Liver (tissue), 9 donors: ENCODE data around the gene B9D2. TPM values are rescaled to one million over a fixed set of nuclear protein-coding genes. Genes with fewer than 3 reads are reported as not detected.
A peak's percentile ranks its signal among the peaks of the same experiment; 100 is the strongest.

ENCODE experiments used
- DNase-seq: peaks from one replicate; pipeline ENCODE4 v3.0.0-alpha.2; 2017; ENCODE audit warnings: low spot score
- H3K27ac ChIP-seq, 2 donors: one replicate each; pipeline ENCODE4 v1.7.0; 2013; ENCODE audit warnings: inconsistent platforms in 2 of 2, low read length in 2 of 2, control low read depth in 1 of 2, low read depth in 1 of 2, mild to moderate bottlenecking in 1 of 2
- H3K27me3 ChIP-seq, 4 donors: one replicate each; pipeline versions ENCODE4 v1.6.1 to v1.7.0; 2013; ENCODE audit warnings: low read length in 3 of 4, inconsistent platforms in 1 of 4, mild to moderate bottlenecking in 1 of 4, moderate library complexity in 1 of 4; ENCODE audit not compliant: control insufficient read depth in 4 of 4, insufficient read depth in 4 of 4
- H3K36me3 ChIP-seq, 4 donors: one replicate each; pipeline versions ENCODE4 v1.6.1 to v1.7.0; 2013; ENCODE audit warnings: low read length in 3 of 4, mild to moderate bottlenecking in 3 of 4, low read depth in 1 of 4, moderate library complexity in 1 of 4; ENCODE audit not compliant: control insufficient read depth in 4 of 4, insufficient read depth in 3 of 4
- H3K4me1 ChIP-seq, 4 donors: one replicate each; pipeline versions ENCODE4 v1.6.1 to v1.7.0; 2013; ENCODE audit warnings: low read length in 3 of 4, mild to moderate bottlenecking in 3 of 4, moderate library complexity in 1 of 4; ENCODE audit not compliant: control insufficient read depth in 4 of 4, insufficient read depth in 4 of 4
- H3K4me3 ChIP-seq, 3 donors: one replicate each; pipeline versions ENCODE4 v1.6.1 to v1.7.0; 2013; ENCODE audit warnings: low read length in 3 of 3, control low read depth in 1 of 3, low read depth in 1 of 3, mild to moderate bottlenecking in 1 of 3
- H3K9ac ChIP-seq, 2 donors: one replicate each; pipeline ENCODE4 v1.7.0; 2013; ENCODE audit warnings: low read length in 2 of 2, mild to moderate bottlenecking in 2 of 2, moderate library complexity in 2 of 2, control low read depth in 1 of 2, low read depth in 1 of 2
- H3K9me3 ChIP-seq, 4 donors: one replicate each; pipeline versions ENCODE4 v1.6.1 to v1.7.0; 2013; ENCODE audit warnings: low read length in 3 of 4; ENCODE audit not compliant: control insufficient read depth in 4 of 4
- EGR1 ChIP-seq, 2 donors: IDR thresholded peaks; 2 replicates each; pipeline ENCODE4 v1.6.1; 2016 to 2018; ENCODE audit warnings: antibody characterized with exemption in 2 of 2, low read depth in 2 of 2
- FOXA1 ChIP-seq: IDR thresholded peaks from 2 replicates; pipeline ENCODE4 v1.6.1; 2016; ENCODE audit warnings: antibody characterized with exemption
- FOXA2 ChIP-seq: IDR thresholded peaks from 2 replicates; pipeline ENCODE4 v1.6.1; 2016; ENCODE audit warnings: antibody characterized with exemption
- GABPA ChIP-seq, 2 donors: IDR thresholded peaks in 1 of 2; conservative IDR thresholded peaks in 1 of 2; 2 replicates each; pipeline ENCODE4 v1.6.1; 2016; ENCODE audit warnings: antibody characterized with exemption in 2 of 2, mild to moderate bottlenecking in 1 of 2, moderate library complexity in 1 of 2
- HNF4A ChIP-seq, 2 donors: conservative IDR thresholded peaks; 2 replicates each; pipeline ENCODE4 v1.6.1; 2016; ENCODE audit warnings: antibody characterized with exemption in 2 of 2, mild to moderate bottlenecking in 2 of 2
- HNF4G ChIP-seq: IDR thresholded peaks from 2 replicates; pipeline ENCODE4 v1.6.1; 2016; ENCODE audit warnings: antibody characterized with exemption
- JUND ChIP-seq, 2 donors: IDR thresholded peaks; 2 replicates each; pipeline ENCODE4 v1.6.1; 2016; ENCODE audit warnings: antibody characterized with exemption in 2 of 2
- NR2F2 ChIP-seq: IDR thresholded peaks from 2 replicates; pipeline ENCODE4 v1.6.1; 2016; ENCODE audit warnings: antibody characterized with exemption
- RAD21 ChIP-seq, 2 donors: IDR thresholded peaks; 2 replicates each; pipeline ENCODE4 v1.6.1; 2016; ENCODE audit warnings: antibody characterized with exemption in 2 of 2, mild to moderate bottlenecking in 2 of 2
- RXRA ChIP-seq, 2 donors: IDR thresholded peaks; 2 replicates each; pipeline ENCODE4 v1.6.1; 2017 to 2018; ENCODE audit warnings: antibody characterized with exemption in 2 of 2, mild to moderate bottlenecking in 1 of 2
- SP1 ChIP-seq: IDR thresholded peaks from 2 replicates; pipeline ENCODE4 v1.6.1; 2018; ENCODE audit warnings: antibody characterized with exemption, mild to moderate bottlenecking
- TAF1 ChIP-seq: conservative IDR thresholded peaks from 2 replicates; pipeline ENCODE4 v1.6.1; 2016; ENCODE audit warnings: antibody characterized with exemption, mild to moderate bottlenecking
- YY1 ChIP-seq: IDR thresholded peaks from 2 replicates; pipeline ENCODE4 v1.6.1; 2016; ENCODE audit warnings: antibody characterized with exemption, mild to moderate bottlenecking
- WGBS: extraction: QIAGEN DNeasy Blood & Tissue Kit; methylation state at CpG from one replicate; pipeline ENCODE4 v1.1.7; 2013; 5-methylcytosine and 5-hydroxymethylcytosine counted together
- polyA plus RNA-seq, 2 donors: library from polyadenylated mRNA; stranded (reverse) in 1 of 2; unstranded in 1 of 2; fragments of 200-250 nt in 1 of 2; fragments of >200 nt in 1 of 2; fragmentation: Nextera tagmentation in 1 of 2; extraction: Ambion mirVana in 1 of 2; gene quantifications; one replicate each; pipeline versions ENCODE4 v1.2.1 to v1.2.3, GENCODE V29; 2013 to 2015
- total RNA-seq, 2 donors: library from RNA; depleted of rRNA; stranded (reverse); fragments of >200 nt; gene quantifications; one replicate each; pipeline ENCODE4 v1.2.3, GENCODE V29; 2014
- TF ChIP-seq, protein P1 (sequence below): IDR thresholded peaks from 2 replicates; pipeline ENCODE4 v1.6.1; 2016; ENCODE audit warnings: antibody characterized with exemption
- TF ChIP-seq, protein P2 (sequence below): fragments of 150-350 bp; IDR thresholded peaks from 2 replicates; pipeline ENCODE4 v1.5.1; 2017; ENCODE audit warnings: improper control_type of control experiment, low read depth, low read length; ENCODE audit not compliant: missing input control
- TF ChIP-seq, protein P3 (sequence below): IDR thresholded peaks from 2 replicates; pipeline ENCODE4 v1.6.1; 2016; ENCODE audit warnings: antibody characterized with exemption
- TF ChIP-seq, protein P4 (sequence below): IDR thresholded peaks from 2 replicates; pipeline ENCODE4 v1.6.1; 2016; ENCODE audit warnings: antibody characterized with exemption, mild to moderate bottlenecking
- TF ChIP-seq, protein P5 (sequence below): IDR thresholded peaks from 2 replicates; pipeline ENCODE4 v1.6.1; 2016; ENCODE audit warnings: antibody characterized with exemption
- donor health status: healthy.
- donor health status: healthy.
- donor health status: healthy.
- donor health status: healthy.
- donor health status: healthy.

B9D2 gene
- total and polyA plus RNA-seq, 4 donors: 2.4 to 3.7 (median 3.0) TPM

DNA sequence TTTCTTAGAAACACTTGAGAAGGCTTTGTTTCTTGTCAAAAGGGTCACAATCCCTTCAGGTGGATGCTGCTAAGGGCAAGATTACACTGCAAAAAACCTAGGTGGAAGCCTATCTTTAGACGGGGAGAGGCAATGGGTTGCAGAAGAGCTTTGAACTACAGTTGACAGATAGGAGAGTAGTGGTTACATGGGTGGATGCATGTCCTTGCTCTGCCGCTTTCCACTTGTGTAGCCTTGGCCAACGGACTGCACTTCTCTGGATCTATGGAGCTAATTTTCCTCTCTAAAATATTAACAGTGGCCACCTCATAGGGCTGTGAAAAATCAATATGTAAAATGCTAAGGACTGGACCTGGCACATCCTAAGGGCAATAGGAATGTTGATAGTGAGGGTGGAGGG, 34.6 kb upstream of the B9D2 start:
- H3K9ac ChIP-seq: peak overlapping the region; percentile 67 to 98
- TF ChIP-seq NR2F2: no peak
- no peaks in the 10 kb centered on the region for H3K9me3 ChIP-seq
- no peak overlapping the region for H3K27ac ChIP-seq
- peak overlapping the region; percentile 70 to 99 (median 84) for H3K4me3 ChIP-seq
- WGBS: 34% methylated on average over 3 of the region's 3 CpGs
- peaks cover 2 to 34% (median 17%) of the 10 kb centered on the region in 4 donors for H3K4me1 ChIP-seq
- peaks cover 0 to 4% (median 0%) of the 10 kb centered on the region in 4 donors for H3K36me3 ChIP-seq
- no peaks in the 10 kb centered on the region for H3K27me3 ChIP-seq
- no peak for DNase-seq

DNA sequence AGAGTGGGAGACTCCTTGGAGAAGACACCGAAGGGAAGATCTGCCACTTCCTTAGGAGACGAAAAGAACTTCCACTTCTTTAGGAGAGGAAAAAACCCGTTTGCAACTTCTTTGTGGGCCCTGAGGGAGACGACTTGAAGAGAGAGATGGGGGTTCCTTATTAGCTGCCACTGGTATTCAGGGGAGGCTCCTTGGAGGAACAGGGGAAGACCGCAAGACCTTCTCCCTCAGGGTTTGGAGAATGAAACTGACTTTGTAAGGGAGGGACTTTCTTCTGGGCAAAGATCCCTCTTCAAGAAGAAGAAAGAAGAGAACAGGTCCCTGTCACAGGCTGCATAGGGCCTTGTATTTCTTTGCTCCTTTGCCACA, 34.1 kb upstream of the B9D2 start:
- Histone ChIP-seq H3K36me3 (peaks cover 0 to 1% (median 0%) of the 10 kb centered on the region in 4 donors), H3K9ac (peak overlapping the region; percentile 94 to 98), H3K4me1 (peaks cover 2 to 28% (median 16%) of the 10 kb centered on the region in 4 donors), H3K4me3 (peak overlapping the region; percentile 70 to 99 (median 84)), H3K27ac (peak overlapping the region; percentile 92 to 98), H3K27me3 (no peaks in the 10 kb centered on the region), H3K9me3 (no peaks in the 10 kb centered on the region)
- TF ChIP-seq EGR1 (IDR thresholded peaks at IDR 0.05; ENCODE audit: low read depth in 2 of 2): no peak
- no peak for TF ChIP-seq SP1
- no peak for TF ChIP-seq HNF4G
- no peak for TF ChIP-seq RXRA (IDR thresholded peaks at IDR 0.05)
- no peak for TF ChIP-seq FOXA2
- TF ChIP-seq RAD21 (IDR thresholded peaks at IDR 0.05): no peak
- TF ChIP-seq HNF4A (conservative IDR thresholded peaks at IDR 0.05): no peak
- TF ChIP-seq, protein P1, sequence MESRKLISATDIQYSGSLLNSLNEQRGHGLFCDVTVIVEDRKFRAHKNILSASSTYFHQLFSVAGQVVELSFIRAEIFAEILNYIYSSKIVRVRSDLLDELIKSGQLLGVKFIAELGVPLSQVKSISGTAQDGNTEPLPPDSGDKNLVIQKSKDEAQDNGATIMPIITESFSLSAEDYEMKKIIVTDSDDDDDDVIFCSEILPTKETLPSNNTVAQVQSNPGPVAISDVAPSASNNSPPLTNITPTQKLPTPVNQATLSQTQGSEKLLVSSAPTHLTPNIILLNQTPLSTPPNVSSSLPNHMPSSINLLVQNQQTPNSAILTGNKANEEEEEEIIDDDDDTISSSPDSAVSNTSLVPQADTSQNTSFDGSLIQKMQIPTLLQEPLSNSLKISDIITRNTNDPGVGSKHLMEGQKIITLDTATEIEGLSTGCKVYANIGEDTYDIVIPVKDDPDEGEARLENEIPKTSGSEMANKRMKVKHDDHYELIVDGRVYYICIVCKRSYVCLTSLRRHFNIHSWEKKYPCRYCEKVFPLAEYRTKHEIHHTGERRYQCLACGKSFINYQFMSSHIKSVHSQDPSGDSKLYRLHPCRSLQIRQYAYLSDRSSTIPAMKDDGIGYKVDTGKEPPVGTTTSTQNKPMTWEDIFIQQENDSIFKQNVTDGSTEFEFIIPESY: no peak
- TF ChIP-seq, protein P2, sequence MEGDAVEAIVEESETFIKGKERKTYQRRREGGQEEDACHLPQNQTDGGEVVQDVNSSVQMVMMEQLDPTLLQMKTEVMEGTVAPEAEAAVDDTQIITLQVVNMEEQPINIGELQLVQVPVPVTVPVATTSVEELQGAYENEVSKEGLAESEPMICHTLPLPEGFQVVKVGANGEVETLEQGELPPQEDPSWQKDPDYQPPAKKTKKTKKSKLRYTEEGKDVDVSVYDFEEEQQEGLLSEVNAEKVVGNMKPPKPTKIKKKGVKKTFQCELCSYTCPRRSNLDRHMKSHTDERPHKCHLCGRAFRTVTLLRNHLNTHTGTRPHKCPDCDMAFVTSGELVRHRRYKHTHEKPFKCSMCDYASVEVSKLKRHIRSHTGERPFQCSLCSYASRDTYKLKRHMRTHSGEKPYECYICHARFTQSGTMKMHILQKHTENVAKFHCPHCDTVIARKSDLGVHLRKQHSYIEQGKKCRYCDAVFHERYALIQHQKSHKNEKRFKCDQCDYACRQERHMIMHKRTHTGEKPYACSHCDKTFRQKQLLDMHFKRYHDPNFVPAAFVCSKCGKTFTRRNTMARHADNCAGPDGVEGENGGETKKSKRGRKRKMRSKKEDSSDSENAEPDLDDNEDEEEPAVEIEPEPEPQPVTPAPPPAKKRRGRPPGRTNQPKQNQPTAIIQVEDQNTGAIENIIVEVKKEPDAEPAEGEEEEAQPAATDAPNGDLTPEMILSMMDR: no peak
- TF ChIP-seq, protein P3, sequence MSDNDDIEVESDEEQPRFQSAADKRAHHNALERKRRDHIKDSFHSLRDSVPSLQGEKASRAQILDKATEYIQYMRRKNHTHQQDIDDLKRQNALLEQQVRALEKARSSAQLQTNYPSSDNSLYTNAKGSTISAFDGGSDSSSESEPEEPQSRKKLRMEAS: no peak
- no peak for TF ChIP-seq NR2F2
- TF ChIP-seq GABPA (IDR thresholded peaks at IDR 0.05 in 1 of 2, conservative IDR thresholded peaks at IDR 0.05 in 1 of 2): no peak
- TF ChIP-seq, protein P4, sequence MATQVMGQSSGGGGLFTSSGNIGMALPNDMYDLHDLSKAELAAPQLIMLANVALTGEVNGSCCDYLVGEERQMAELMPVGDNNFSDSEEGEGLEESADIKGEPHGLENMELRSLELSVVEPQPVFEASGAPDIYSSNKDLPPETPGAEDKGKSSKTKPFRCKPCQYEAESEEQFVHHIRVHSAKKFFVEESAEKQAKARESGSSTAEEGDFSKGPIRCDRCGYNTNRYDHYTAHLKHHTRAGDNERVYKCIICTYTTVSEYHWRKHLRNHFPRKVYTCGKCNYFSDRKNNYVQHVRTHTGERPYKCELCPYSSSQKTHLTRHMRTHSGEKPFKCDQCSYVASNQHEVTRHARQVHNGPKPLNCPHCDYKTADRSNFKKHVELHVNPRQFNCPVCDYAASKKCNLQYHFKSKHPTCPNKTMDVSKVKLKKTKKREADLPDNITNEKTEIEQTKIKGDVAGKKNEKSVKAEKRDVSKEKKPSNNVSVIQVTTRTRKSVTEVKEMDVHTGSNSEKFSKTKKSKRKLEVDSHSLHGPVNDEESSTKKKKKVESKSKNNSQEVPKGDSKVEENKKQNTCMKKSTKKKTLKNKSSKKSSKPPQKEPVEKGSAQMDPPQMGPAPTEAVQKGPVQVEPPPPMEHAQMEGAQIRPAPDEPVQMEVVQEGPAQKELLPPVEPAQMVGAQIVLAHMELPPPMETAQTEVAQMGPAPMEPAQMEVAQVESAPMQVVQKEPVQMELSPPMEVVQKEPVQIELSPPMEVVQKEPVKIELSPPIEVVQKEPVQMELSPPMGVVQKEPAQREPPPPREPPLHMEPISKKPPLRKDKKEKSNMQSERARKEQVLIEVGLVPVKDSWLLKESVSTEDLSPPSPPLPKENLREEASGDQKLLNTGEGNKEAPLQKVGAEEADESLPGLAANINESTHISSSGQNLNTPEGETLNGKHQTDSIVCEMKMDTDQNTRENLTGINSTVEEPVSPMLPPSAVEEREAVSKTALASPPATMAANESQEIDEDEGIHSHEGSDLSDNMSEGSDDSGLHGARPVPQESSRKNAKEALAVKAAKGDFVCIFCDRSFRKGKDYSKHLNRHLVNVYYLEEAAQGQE: no peak
- TF ChIP-seq, protein P5, sequence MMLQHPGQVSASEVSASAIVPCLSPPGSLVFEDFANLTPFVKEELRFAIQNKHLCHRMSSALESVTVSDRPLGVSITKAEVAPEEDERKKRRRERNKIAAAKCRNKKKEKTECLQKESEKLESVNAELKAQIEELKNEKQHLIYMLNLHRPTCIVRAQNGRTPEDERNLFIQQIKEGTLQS: no peak
- no peak for TF ChIP-seq TAF1
- TF ChIP-seq JUND (IDR thresholded peaks at IDR 0.05): no peak
- TF ChIP-seq FOXA1: no peak
- no peak for TF ChIP-seq YY1
- WGBS: under 1% methylated on average over 5 of the region's 5 CpGs
- no peak for DNase-seq
